MCF 10A (cell line): ENCODE results near the gene SMYD2. TPM values are rescaled to one million over a fixed set of nuclear protein-coding genes. Genes with fewer than 3 reads are reported as not detected.
A peak's percentile ranks its signal among the peaks of the same experiment; 100 is the strongest.

Experiments used
- BruUV-seq: library from RNA; stranded (reverse); fragments of 400-500 nt; replicated peaks from 2 replicates; lab custom pipeline; 2021; lab: Mats Ljungman, UMichigan
- CTCF ChIA-PET: fragments of 300-600 bp; sonication (Branson Sonifier 250); formaldehyde crosslinking; extraction: SDS; loops from one replicate; lab custom pipeline; 2021; ENCODE audit warnings: antibody characterized with exemption, inconsistent platforms; lab: Yijun Ruan, JAX
- POLR2A ChIA-PET: fragments of 300-600, 350-650 bp; sonication (Branson Sonifier 250); formaldehyde crosslinking; extraction: SDS; loops from one replicate; lab custom pipeline; 2020; ENCODE audit warnings: antibody characterized with exemption, inconsistent platforms; lab: Yijun Ruan, JAX
- DNase-seq: peaks from one replicate; pipeline ENCODE4 v3.0.0-alpha.2; 2018; ENCODE audit not compliant: unreplicated experiment
- H3K27ac Mint-ChIP-seq: one replicate; pipeline ENCODE4 v1.8.0; 2022; ENCODE audit warnings: mild to moderate bottlenecking, low read depth, mixed read lengths; ENCODE audit not compliant: unreplicated experiment
- H3K27me3 Mint-ChIP-seq: one replicate; pipeline ENCODE4 v1.8.0; 2022; ENCODE audit warnings: mixed read lengths; ENCODE audit not compliant: insufficient read depth, unreplicated experiment
- H3K36me3 Mint-ChIP-seq: one replicate; pipeline ENCODE4 v1.8.0; 2022; ENCODE audit warnings: mild to moderate bottlenecking, moderate library complexity, mixed read lengths; ENCODE audit not compliant: insufficient read depth, unreplicated experiment
- H3K4me1 Mint-ChIP-seq: one replicate; pipeline ENCODE4 v1.8.0; 2022; ENCODE audit warnings: mixed read lengths; ENCODE audit not compliant: insufficient read depth, unreplicated experiment
- H3K4me3 Mint-ChIP-seq: one replicate; pipeline ENCODE4 v1.8.0; 2022; ENCODE audit warnings: mild to moderate bottlenecking, moderate library complexity, mixed read lengths; ENCODE audit not compliant: unreplicated experiment
- H3K9me3 Mint-ChIP-seq: one replicate; pipeline ENCODE4 v1.8.0; 2022; ENCODE audit warnings: mixed read lengths; ENCODE audit not compliant: unreplicated experiment
- CTCF ChIP-seq: fragments of 200-600 bp; IDR thresholded peaks from one replicate; pipeline ENCODE4 v1.8.0; 2022; ENCODE audit warnings: antibody characterized with exemption, mild to moderate bottlenecking; ENCODE audit not compliant: unreplicated experiment
- intact Hi-C: fragments of 100-400 bp; cut with micrococcal nuclease; formaldehyde crosslinking; loops from 2 replicates; pipeline ENCODE4 v1.14.1; 2022
- total RNA-seq: library from RNA; stranded (reverse); gene quantifications from 2 replicates; pipeline ENCODE4 v1.2.3, GENCODE V29; 2022

The SMYD2 gene
- total RNA-seq, 1 experiment from 2014 or later: 75.1 TPM

DNA sequence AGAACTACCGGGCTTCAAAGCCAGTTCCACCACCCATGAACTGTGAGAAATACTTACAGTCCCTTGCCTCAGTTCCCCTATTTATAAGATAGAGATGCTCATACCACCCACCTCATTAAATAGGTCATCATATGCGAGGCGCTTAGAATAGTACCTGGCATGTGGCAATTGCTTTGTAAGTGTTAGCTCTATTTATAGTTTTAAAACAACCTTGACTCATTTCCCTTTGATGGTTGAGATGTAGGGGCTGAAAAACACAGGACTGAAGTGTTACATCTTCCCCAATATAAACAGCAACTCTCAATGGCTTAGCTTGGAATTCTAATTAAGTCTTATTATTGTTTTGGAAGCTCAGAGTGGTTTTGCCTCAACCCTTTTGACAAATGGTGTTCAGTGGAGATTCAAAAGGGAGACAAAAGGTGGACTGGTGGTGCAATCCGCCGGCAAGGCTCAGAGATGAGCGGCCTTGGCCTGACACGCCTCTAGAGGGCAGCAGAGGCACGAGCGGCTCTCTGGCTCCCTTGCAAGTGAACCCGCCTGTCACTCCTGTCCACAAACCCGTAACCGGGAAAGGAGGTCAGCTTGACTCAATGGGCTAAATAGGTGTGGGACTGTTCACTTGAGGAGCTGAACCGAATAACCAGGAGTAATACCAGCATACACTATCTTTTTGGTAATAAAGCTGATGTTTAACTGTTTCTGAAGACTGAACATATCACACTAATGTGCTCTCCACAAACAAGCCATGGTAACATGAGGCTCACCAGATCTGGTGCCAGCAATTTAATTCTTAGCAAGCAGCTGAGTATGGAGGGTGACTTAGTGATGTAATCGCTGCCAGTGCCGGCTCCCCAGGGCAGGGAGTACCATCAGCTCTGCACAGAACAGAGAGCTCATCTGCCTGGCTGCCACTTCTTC, 19.5 kb upstream of the SMYD2 start:
- Mint-ChIP-seq H3K36me3 (no peaks in the 10 kb centered on the region), H3K27ac (no peak overlapping the region), H3K27me3 (peaks cover 61% of the 10 kb centered on the region), H3K9me3 (no peaks in the 10 kb centered on the region), H3K4me3 (no peak overlapping the region), H3K4me1 (peaks cover 12% of the 10 kb centered on the region)
- BruUV-seq: no TSS peak
- DNase-seq: peak; percentile 93
- TF ChIP-seq CTCF: peak; percentile 100
- ChIA-PET POLR2A (interaction anchor here (0.5 to 2.7 kb wide), 16 partner anchors 9 to 1371 kb away, joined by 3 to 33 read pairs (median 4); partner anchors contain the start of genes PTPN14 and SMYD2), CTCF (interaction anchor here (0.5 to 10.2 kb wide), 148 partner anchors 10 to 1520 kb away, joined by 3 to 918 read pairs (median 4); partner anchors contain the start of genes CENPF and SMYD2)
- intact Hi-C loops: loop anchor here (1.0 to 5.0 kb wide), 5 partner anchors 47 to 366 kb away; no protein-coding TSS in a partner anchor

DNA sequence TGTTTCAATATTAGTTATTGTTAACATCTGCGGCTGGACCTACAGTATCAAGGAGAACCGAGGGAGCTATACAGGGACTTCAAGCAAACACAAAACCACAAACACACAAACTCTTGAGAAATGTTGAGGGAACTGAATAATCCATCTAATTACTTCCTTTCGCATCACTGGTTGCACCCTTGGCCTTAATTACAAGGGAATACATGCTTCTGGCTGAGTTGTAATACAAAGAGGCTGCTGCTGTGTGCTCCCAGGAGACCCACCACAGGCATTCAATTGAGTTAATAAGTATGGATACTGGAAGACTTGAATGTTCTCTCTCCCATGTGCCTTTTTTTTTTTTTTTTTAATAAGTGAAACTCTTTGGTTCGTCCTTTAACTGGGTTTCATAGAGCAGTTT, 16.8 kb upstream of the SMYD2 start:
- intact Hi-C loops: loop anchor here (5.0 kb wide), 1 partner anchor 363 kb away; no protein-coding TSS in a partner anchor
- H3K9me3 Mint-ChIP-seq: no peaks in the 10 kb centered on the region
- H3K27me3 Mint-ChIP-seq: peaks cover 59% of the 10 kb centered on the region
- DNase-seq: no peak
- no TSS peak for BruUV-seq
- H3K27ac Mint-ChIP-seq: no peak overlapping the region
- TF ChIP-seq CTCF: no peak
- peaks cover 11% of the 10 kb centered on the region for H3K4me1 Mint-ChIP-seq
- ChIA-PET CTCF (interaction anchor here (0.8 to 10.2 kb wide), 5 partner anchors 14 to 68 kb away, joined by 3 to 918 read pairs (median 175); partner anchors contain the start of gene SMYD2), POLR2A (interaction anchor here (0.7 kb wide), 1 partner anchor 1798 kb away, joined by 3 read pairs; no protein-coding TSS in a partner anchor)
- H3K36me3 Mint-ChIP-seq: no peaks in the 10 kb centered on the region
- H3K4me3 Mint-ChIP-seq: no peak overlapping the region

DNA sequence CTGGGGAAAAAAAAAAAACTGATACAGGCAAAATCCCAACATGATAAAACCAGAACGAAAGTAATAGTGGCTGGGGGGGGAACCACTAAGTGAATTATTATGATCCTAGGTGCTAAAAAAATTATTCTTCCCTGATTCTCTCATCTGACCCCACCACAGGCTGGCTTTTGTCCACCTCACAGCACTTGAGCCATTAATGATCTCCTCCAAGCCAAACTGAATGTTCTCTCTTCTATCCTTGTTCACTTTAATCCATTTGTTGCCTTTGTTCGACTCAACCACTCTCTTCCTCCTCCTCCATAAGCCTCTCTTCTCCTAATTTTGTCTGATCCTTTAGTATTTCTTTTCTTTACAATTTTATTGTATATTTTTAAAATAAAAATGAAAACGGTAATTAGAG, 16.0 kb upstream of the SMYD2 start:
- BruUV-seq: no TSS peak
- CTCF ChIA-PET: interaction anchor here (0.6 to 10.2 kb wide), 5 partner anchors 13 to 361 kb away, joined by 3 to 918 read pairs (median 175); partner anchors contain the start of gene SMYD2
- Mint-ChIP-seq H3K4me3 (no peak overlapping the region), H3K27me3 (peaks cover 59% of the 10 kb centered on the region), H3K9me3 (no peaks in the 10 kb centered on the region), H3K4me1 (peaks cover 4% of the 10 kb centered on the region), H3K27ac (no peak overlapping the region), H3K36me3 (no peaks in the 10 kb centered on the region)
- POLR2A ChIA-PET: interaction anchor here (0.7 kb wide), 1 partner anchor 1797 kb away, joined by 3 read pairs; no protein-coding TSS in a partner anchor
- no peak for TF ChIP-seq CTCF
- no peak for DNase-seq
- intact Hi-C loops: loop anchor here (5.0 kb wide), 1 partner anchor 362 kb away; no protein-coding TSS in a partner anchor
